Activated naive CD4-positive, alpha-beta T cell treated with anti-CD3 and anti-CD28 coated beads for 36 hours (primary cell): ENCODE measurements around the gene CFAP92. TPM values are rescaled to one million over a fixed set of nuclear protein-coding genes. Genes with fewer than 3 reads are reported as not detected.

Experiments
- CTCF ChIA-PET: fragments of 350-600 bp; sonication (Branson Sonifier 250); formaldehyde crosslinking; loops from one replicate; lab custom pipeline; 2021; ENCODE audit warnings: antibody characterized with exemption; lab: Charles Lee
- DNase-seq: peaks from one replicate; pipeline ENCODE4 v3.0.0-alpha.2; 2020
- H3K27ac Mint-ChIP-seq: one replicate; pipeline ENCODE4 v1.8.0; 2021; ENCODE audit warnings: mild to moderate bottlenecking, mixed read lengths
- H3K27me3 Mint-ChIP-seq: one replicate; pipeline ENCODE4 v1.8.0; 2021; ENCODE audit warnings: low read depth, mixed read lengths
- H3K36me3 Mint-ChIP-seq: one replicate; pipeline ENCODE4 v1.8.0; 2021; ENCODE audit warnings: low read depth, mixed read lengths
- H3K4me1 Mint-ChIP-seq: one replicate; pipeline ENCODE4 v1.8.0; 2021; ENCODE audit warnings: low read depth, mixed read lengths
- H3K4me3 Mint-ChIP-seq: one replicate; pipeline ENCODE4 v1.8.0; 2021; ENCODE audit warnings: mild to moderate bottlenecking, moderate library complexity, mixed read lengths
- H3K9me3 Mint-ChIP-seq: one replicate; pipeline ENCODE4 v1.8.0; 2021; ENCODE audit warnings: mixed read lengths
- intact Hi-C: fragments of 100-400 bp; cut with micrococcal nuclease; formaldehyde crosslinking; loops from one replicate; pipeline ENCODE4 v1.15.1; 2023
- total RNA-seq, 2 experiments: library from RNA; stranded (reverse); gene quantifications; one replicate each; pipeline ENCODE4 v1.2.3, GENCODE V29; 2021

Gene CFAP92
- total RNA-seq, 2 experiments from 2014 or later: 0.32 to 0.48 TPM

- H3K9me3 Mint-ChIP-seq: no peaks in the 10 kb centered on the region
- DNase-seq: no peak
- no peaks in the 10 kb centered on the region for H3K27me3 Mint-ChIP-seq
- no peak overlapping the region for H3K4me3 Mint-ChIP-seq
- CTCF ChIA-PET: interaction anchor here (0.6 to 2.4 kb wide), 7 partner anchors 8 to 323 kb away, joined by 3 to 11 read pairs (median 3); no protein-coding TSS in a partner anchor
- intact Hi-C loops: no loop called here
- H3K36me3 Mint-ChIP-seq: peaks cover 1% of the 10 kb centered on the region
- peaks cover 12% of the 10 kb centered on the region for H3K4me1 Mint-ChIP-seq
- H3K27ac Mint-ChIP-seq: no peak overlapping the region
Measured at GRCh38 chr3:129023008-129023358, 29.1 kb upstream of the CFAP92 start.

GRCh38 chr3:129022114-129023007, 28.5 kb upstream of the CFAP92 start:
- DNase-seq: no peak
- Mint-ChIP-seq H3K27ac (no peak overlapping the region), H3K36me3 (peaks cover 1% of the 10 kb centered on the region), H3K27me3 (no peaks in the 10 kb centered on the region), H3K4me3 (no peak overlapping the region), H3K9me3 (no peaks in the 10 kb centered on the region), H3K4me1 (peaks cover 19% of the 10 kb centered on the region)
- CTCF ChIA-PET: interaction anchor here (0.6 to 2.4 kb wide), 7 partner anchors 9 to 323 kb away, joined by 3 to 11 read pairs (median 4); partner anchors contain the start of gene CFAP92
- intact Hi-C loops: no loop called here

- H3K27me3 Mint-ChIP-seq: no peaks in the 10 kb centered on the region
- CTCF ChIA-PET: interaction anchor here (1.6 to 2.4 kb wide), 3 partner anchors 17 to 50 kb away, joined by 4 to 11 read pairs (median 7); no protein-coding TSS in a partner anchor
- H3K9me3 Mint-ChIP-seq: no peaks in the 10 kb centered on the region
- DNase-seq: no peak
- no peak overlapping the region for H3K4me3 Mint-ChIP-seq
- intact Hi-C loops: no loop called here
- H3K36me3 Mint-ChIP-seq: peaks cover 1% of the 10 kb centered on the region
- peaks cover 24% of the 10 kb centered on the region for H3K4me1 Mint-ChIP-seq
- H3K27ac Mint-ChIP-seq: no peak overlapping the region
Measured at GRCh38 chr3:129021140-129021551, 27.3 kb upstream of the CFAP92 start.

- Mint-ChIP-seq H3K4me3 (no peak overlapping the region), H3K9me3 (no peaks in the 10 kb centered on the region), H3K4me1 (peaks cover 28% of the 10 kb centered on the region), H3K36me3 (peaks cover 1% of the 10 kb centered on the region), H3K27me3 (no peaks in the 10 kb centered on the region), H3K27ac (no peak overlapping the region)
- DNase-seq: no peak
- CTCF ChIA-PET: interaction anchor here (0.8 to 7.0 kb wide), 4 partner anchors 17 to 142 kb away, joined by 3 to 84 read pairs (median 4); no protein-coding TSS in a partner anchor
- intact Hi-C loops: no loop called here
Measured at GRCh38 chr3:129020691-129021090, 26.8 kb upstream of the CFAP92 start.

- CTCF ChIA-PET: interaction anchor here (1.3 to 7.0 kb wide), 3 partner anchors 15 to 144 kb away, joined by 4 to 84 read pairs (median 4); no protein-coding TSS in a partner anchor
- Mint-ChIP-seq H3K36me3 (peaks cover 1% of the 10 kb centered on the region), H3K27me3 (no peaks in the 10 kb centered on the region), H3K4me1 (peaks cover 38% of the 10 kb centered on the region), H3K27ac (no peak overlapping the region), H3K9me3 (no peaks in the 10 kb centered on the region), H3K4me3 (no peak overlapping the region)
- no peak for DNase-seq
- intact Hi-C loops: loop anchor here (5.0 kb wide), 1 partner anchor 367 kb away; the partner anchor contains the start of gene RPN1
Measured at GRCh38 chr3:129019266-129019665, 25.4 kb upstream of the CFAP92 start.

GRCh38 chr3:129018751-129019150, 24.9 kb upstream of the CFAP92 start:
- H3K27me3 Mint-ChIP-seq: no peaks in the 10 kb centered on the region
- CTCF ChIA-PET: interaction anchor here (7.0 kb wide), 1 partner anchor 48 kb away, joined by 84 read pairs; no protein-coding TSS in a partner anchor
- H3K4me1 Mint-ChIP-seq: peaks cover 38% of the 10 kb centered on the region
- DNase-seq: no peak
- H3K4me3 Mint-ChIP-seq: no peak overlapping the region
- H3K27ac Mint-ChIP-seq: no peak overlapping the region
- H3K9me3 Mint-ChIP-seq: no peaks in the 10 kb centered on the region
- intact Hi-C loops: loop anchor here (5.0 kb wide), 1 partner anchor 366 kb away; the partner anchor contains the start of gene RPN1
- peaks cover 1% of the 10 kb centered on the region for H3K36me3 Mint-ChIP-seq

GRCh38 chr3:129018271-129018670, 24.4 kb upstream of the CFAP92 start:
- intact Hi-C loops: loop anchor here (5.0 kb wide), 1 partner anchor 366 kb away; the partner anchor contains the start of gene RPN1
- Mint-ChIP-seq H3K27ac (no peak overlapping the region), H3K9me3 (no peaks in the 10 kb centered on the region), H3K4me1 (peaks cover 38% of the 10 kb centered on the region), H3K27me3 (no peaks in the 10 kb centered on the region), H3K4me3 (no peak overlapping the region), H3K36me3 (peaks cover 1% of the 10 kb centered on the region)
- CTCF ChIA-PET: interaction anchor here (7.0 kb wide), 1 partner anchor 47 kb away, joined by 84 read pairs; no protein-coding TSS in a partner anchor
- no peak for DNase-seq

GRCh38 chr3:129017484-129017899, 23.6 kb upstream of the CFAP92 start:
- Mint-ChIP-seq H3K4me1 (peaks cover 38% of the 10 kb centered on the region), H3K36me3 (peaks cover 1% of the 10 kb centered on the region)

GRCh38 chr3:129016720-129017483, 23.0 kb upstream of the CFAP92 start:
- CTCF ChIA-PET: interaction anchor here (0.8 to 7.0 kb wide), 20 partner anchors 10 to 229 kb away, joined by 3 to 84 read pairs (median 6); partner anchors contain the start of genes CFAP92, EFCC1 and RAB43
- Mint-ChIP-seq H3K36me3 (peaks cover 1% of the 10 kb centered on the region), H3K9me3 (no peaks in the 10 kb centered on the region), H3K27ac (peak overlapping the region; percentile 95), H3K4me1 (peaks cover 38% of the 10 kb centered on the region), H3K27me3 (no peaks in the 10 kb centered on the region), H3K4me3 (peak overlapping the region; percentile 73)
- no peak for DNase-seq
- intact Hi-C loops: loop anchor here (1.0 to 5.0 kb wide), 4 partner anchors 10 to 365 kb away; partner anchors contain the start of gene RPN1

More at GRCh38 chr3:129017484-129017899, 23.6 kb upstream of the CFAP92 start:
- intact Hi-C loops: loop anchor here (5.0 kb wide), 1 partner anchor 365 kb away; the partner anchor contains the start of gene RPN1
- Mint-ChIP-seq H3K27ac (peak overlapping the region; percentile 32), H3K4me3 (no peak overlapping the region), H3K9me3 (no peaks in the 10 kb centered on the region), H3K27me3 (no peaks in the 10 kb centered on the region)
- no peak for DNase-seq
- CTCF ChIA-PET: interaction anchor here (1.0 to 7.0 kb wide), 10 partner anchors 10 to 228 kb away, joined by 4 to 84 read pairs (median 21); partner anchors contain the start of genes EFCC1 and RAB43

- H3K4me3 Mint-ChIP-seq: peak overlapping the region; percentile 73
- intact Hi-C loops: loop anchor here (1.0 to 5.0 kb wide), 4 partner anchors 11 to 364 kb away; partner anchors contain the start of gene RPN1
- H3K4me1 Mint-ChIP-seq: peaks cover 38% of the 10 kb centered on the region
- H3K27me3 Mint-ChIP-seq: no peaks in the 10 kb centered on the region
- H3K9me3 Mint-ChIP-seq: no peaks in the 10 kb centered on the region
- CTCF ChIA-PET: interaction anchor here (0.7 to 7.0 kb wide), 21 partner anchors 9 to 288 kb away, joined by 3 to 84 read pairs (median 6); partner anchors contain the start of genes CFAP92, EFCC1 and RAB43
- H3K27ac Mint-ChIP-seq: peak overlapping the region; percentile 95
- peaks cover 1% of the 10 kb centered on the region for H3K36me3 Mint-ChIP-seq
- DNase-seq: peak; percentile 88
Measured at GRCh38 chr3:129016356-129016719, 22.5 kb upstream of the CFAP92 start.

GRCh38 chr3:129015388-129016105, 21.7 kb upstream of the CFAP92 start:
- Mint-ChIP-seq H3K27ac (peak overlapping the region; percentile 95), H3K27me3 (no peaks in the 10 kb centered on the region), H3K36me3 (peaks cover 1% of the 10 kb centered on the region), H3K4me1 (peaks cover 38% of the 10 kb centered on the region), H3K4me3 (peak overlapping the region; percentile 73), H3K9me3 (no peaks in the 10 kb centered on the region)
- intact Hi-C loops: loop anchor here (1.0 to 5.0 kb wide), 4 partner anchors 11 to 363 kb away; partner anchors contain the start of gene RPN1
- peak; percentile 66 for DNase-seq
- CTCF ChIA-PET: interaction anchor here (0.6 to 7.0 kb wide), 23 partner anchors 8 to 406 kb away, joined by 3 to 84 read pairs (median 5); partner anchors contain the start of genes CFAP92, EFCC1 and RAB43
